ENCODE measurements around the gene ABCG4.

Gene ABCG4

GRCh38 chr11:119210050-119210449 is 61.2 kb downstream of the ABCG4 start:
- no peak for DNase-seq
